SK-N-SH (cell line): Measurements from ENCODE around the gene ANKDD1A.

ENCODE experiments used
- CTCF ChIP-seq: fragments of 200-600 bp; sonication (generic); IDR thresholded peaks from 2 replicates; pipeline ENCODE4 v1.6.1; 2017; ENCODE audit warnings: antibody characterized with exemption, mild to moderate bottlenecking, moderate library complexity
- FOSL2 ChIP-seq: IDR thresholded peaks from 2 replicates; pipeline ENCODE4 v1.4.0; 2012; ENCODE audit warnings: low read depth, mild to moderate bottlenecking, moderate library complexity, borderline replicate concordance
- FOXJ3 ChIP-seq: sonication (generic); formaldehyde crosslinking; IDR thresholded peaks from 2 replicates; pipeline ENCODE4 v1.5.1; 2020; ENCODE audit warnings: mild to moderate bottlenecking, missing genetic modification reagents
- GATA2 ChIP-seq: sonication (generic); formaldehyde crosslinking; IDR thresholded peaks from 2 replicates; pipeline ENCODE4 v1.5.0; 2020; ENCODE audit warnings: mild to moderate bottlenecking, missing genetic modification reagents
- MXI1 ChIP-seq: IDR thresholded peaks from 2 replicates; pipeline ENCODE4 v1.6.1; 2012; ENCODE audit warnings: mild to moderate bottlenecking, low read depth, low read length, improper control_type of control experiment
- POLR2AphosphoS5 ChIP-seq: IDR thresholded peaks from 2 replicates; pipeline ENCODE4 v1.6.1; 2012; ENCODE audit warnings: low read depth, low read length
- SIN3A ChIP-seq: IDR thresholded peaks from 2 replicates; pipeline ENCODE4 v1.6.1; 2012; ENCODE audit warnings: low read depth, mild to moderate bottlenecking, low read length, moderate library complexity, borderline replicate concordance
- SMC3 ChIP-seq: IDR thresholded peaks from 2 replicates; pipeline ENCODE4 v1.6.1; 2012; ENCODE audit warnings: low read depth, low read length, improper control_type of control experiment
- TAF1 ChIP-seq: IDR thresholded peaks from 2 replicates; pipeline ENCODE4 v1.6.1; 2012; ENCODE audit warnings: low read depth, mild to moderate bottlenecking, low read length, moderate library complexity, borderline replicate concordance
- YY1 ChIP-seq: IDR thresholded peaks from 2 replicates; pipeline ENCODE4 v1.4.0; 2012; ENCODE audit warnings: low read depth, mild to moderate bottlenecking
- TF ChIP-seq, protein P1 (sequence below): IDR thresholded peaks from 2 replicates; pipeline ENCODE4; 2012
- TF ChIP-seq, protein P2 (sequence below): IDR thresholded peaks from 2 replicates; pipeline ENCODE4 v1.6.1; 2012; ENCODE audit warnings: mild to moderate bottlenecking, low read depth, low read length, moderate library complexity
- TF ChIP-seq, protein P3 (sequence below): IDR thresholded peaks from 2 replicates; pipeline ENCODE4 v1.4.0; 2012; ENCODE audit warnings: low read depth

DNA sequence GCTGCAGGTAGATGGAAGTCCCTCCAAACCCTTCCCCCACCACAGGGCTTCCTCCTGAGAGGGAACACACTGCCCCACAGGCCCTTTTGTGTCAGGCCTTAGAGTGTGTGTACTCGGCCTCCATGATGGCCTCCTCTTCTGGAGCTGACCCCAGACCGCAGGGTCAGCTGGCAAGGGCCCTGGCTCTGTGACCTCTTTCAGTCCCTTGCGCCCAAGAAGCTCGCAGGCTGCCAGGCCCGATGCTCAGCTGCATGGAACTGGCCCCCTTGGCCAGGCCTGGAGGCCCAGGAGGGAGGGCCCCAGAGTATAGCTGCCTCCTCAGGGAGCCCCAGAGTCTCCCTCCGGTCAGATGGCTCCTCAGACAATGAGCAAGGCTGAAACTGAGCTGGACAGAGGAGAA, 23.4 kb upstream of the ANKDD1A start:
- TF ChIP-seq TAF1, result no peak
- TF ChIP-seq FOXJ3, result no peak
- no peak for TF ChIP-seq YY1
- TF ChIP-seq, protein P1, sequence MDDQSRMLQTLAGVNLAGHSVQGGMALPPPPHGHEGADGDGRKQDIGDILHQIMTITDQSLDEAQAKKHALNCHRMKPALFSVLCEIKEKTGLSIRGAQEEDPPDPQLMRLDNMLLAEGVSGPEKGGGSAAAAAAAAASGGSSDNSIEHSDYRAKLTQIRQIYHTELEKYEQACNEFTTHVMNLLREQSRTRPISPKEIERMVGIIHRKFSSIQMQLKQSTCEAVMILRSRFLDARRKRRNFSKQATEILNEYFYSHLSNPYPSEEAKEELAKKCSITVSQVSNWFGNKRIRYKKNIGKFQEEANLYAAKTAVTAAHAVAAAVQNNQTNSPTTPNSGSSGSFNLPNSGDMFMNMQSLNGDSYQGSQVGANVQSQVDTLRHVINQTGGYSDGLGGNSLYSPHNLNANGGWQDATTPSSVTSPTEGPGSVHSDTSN, result no peak
- no peak for TF ChIP-seq CTCF
- no peak for TF ChIP-seq POLR2AphosphoS5
- no peak for TF ChIP-seq SIN3A
- TF ChIP-seq GATA2 (CRISPR knock-in tag), result no peak
- TF ChIP-seq, protein P2, sequence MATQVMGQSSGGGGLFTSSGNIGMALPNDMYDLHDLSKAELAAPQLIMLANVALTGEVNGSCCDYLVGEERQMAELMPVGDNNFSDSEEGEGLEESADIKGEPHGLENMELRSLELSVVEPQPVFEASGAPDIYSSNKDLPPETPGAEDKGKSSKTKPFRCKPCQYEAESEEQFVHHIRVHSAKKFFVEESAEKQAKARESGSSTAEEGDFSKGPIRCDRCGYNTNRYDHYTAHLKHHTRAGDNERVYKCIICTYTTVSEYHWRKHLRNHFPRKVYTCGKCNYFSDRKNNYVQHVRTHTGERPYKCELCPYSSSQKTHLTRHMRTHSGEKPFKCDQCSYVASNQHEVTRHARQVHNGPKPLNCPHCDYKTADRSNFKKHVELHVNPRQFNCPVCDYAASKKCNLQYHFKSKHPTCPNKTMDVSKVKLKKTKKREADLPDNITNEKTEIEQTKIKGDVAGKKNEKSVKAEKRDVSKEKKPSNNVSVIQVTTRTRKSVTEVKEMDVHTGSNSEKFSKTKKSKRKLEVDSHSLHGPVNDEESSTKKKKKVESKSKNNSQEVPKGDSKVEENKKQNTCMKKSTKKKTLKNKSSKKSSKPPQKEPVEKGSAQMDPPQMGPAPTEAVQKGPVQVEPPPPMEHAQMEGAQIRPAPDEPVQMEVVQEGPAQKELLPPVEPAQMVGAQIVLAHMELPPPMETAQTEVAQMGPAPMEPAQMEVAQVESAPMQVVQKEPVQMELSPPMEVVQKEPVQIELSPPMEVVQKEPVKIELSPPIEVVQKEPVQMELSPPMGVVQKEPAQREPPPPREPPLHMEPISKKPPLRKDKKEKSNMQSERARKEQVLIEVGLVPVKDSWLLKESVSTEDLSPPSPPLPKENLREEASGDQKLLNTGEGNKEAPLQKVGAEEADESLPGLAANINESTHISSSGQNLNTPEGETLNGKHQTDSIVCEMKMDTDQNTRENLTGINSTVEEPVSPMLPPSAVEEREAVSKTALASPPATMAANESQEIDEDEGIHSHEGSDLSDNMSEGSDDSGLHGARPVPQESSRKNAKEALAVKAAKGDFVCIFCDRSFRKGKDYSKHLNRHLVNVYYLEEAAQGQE, result no peak
- TF ChIP-seq SMC3, result no peak
- no peak for TF ChIP-seq MXI1
- TF ChIP-seq, protein P3, sequence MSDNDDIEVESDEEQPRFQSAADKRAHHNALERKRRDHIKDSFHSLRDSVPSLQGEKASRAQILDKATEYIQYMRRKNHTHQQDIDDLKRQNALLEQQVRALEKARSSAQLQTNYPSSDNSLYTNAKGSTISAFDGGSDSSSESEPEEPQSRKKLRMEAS, result no peak
- TF ChIP-seq FOSL2, result no peak
